HG03469 (cell line): ENCODE data around the gene IL6ST.
"Not testable (repeated sequence)": the region's sequence is repeated elsewhere in the genome, so short reads cannot be mapped to it uniquely, and the experiment has no call there.

Experiments
- ATAC-seq: cut with Tn5 transposase; IDR thresholded peaks from one replicate; pipeline ENCODE4 v1.9.1; 2021; ENCODE audit warnings: mild to moderate bottlenecking, moderate library complexity, moderate number of reproducible peaks; ENCODE audit not compliant: unreplicated experiment

The IL6ST gene

DNA sequence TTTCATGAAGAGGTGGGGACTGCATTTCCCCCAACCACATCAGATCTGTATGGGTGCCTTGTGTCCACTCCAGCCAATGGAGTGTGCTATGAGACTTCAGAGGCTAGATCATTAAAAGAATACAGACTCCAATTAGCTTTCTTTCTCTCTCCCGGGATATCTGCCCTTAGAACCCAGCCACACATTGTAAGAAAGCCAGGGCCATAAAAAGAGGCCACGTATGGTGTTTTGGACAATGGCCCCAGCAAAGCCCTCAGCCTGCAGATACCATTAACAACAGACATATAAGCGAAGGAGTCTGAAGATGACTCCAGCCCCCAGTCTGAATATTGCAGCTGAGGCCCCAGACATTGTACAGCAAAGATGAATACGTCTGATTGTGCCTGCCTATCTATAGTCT lies 21.5 kb downstream of the IL6ST start:
- no peak for ATAC-seq

DNA sequence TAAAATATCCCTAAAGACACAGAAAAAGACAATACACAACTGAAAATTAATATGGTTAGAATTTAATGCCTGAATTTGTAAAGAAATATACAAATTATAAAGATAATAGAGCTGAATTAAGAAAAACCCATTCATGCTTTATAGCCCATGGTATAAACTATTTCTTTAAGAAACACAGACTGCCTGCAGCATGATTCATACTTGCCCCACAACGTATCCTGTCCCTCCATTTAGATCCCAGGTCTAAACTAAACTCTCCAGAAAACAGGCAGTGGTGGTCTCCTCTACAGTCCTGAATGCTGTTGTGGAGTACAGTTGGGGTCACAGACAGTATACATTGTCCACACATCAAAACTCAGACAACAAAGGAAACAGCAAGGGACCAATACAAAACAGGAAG lies 24.8 kb downstream of the IL6ST start:
- no peak for ATAC-seq

DNA sequence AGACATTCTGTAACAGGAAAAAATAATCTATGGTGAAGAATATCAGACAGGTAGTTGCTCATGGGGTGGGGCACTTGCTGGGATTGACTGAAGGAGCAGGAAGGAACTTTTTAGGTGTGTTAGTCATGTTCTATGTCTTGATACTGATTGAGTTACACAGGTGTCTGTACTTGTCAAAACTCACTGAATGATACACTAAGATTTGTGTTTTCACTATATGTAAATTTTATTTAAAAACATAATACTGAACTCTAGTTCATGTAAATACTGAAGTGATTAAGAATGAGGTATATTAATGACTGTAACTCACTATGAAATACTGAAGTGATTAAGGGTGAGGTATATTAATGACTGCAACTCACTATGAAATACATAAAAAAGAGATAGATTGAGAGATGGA lies 28.5 kb downstream of the IL6ST start:
- ATAC-seq: no peak

DNA sequence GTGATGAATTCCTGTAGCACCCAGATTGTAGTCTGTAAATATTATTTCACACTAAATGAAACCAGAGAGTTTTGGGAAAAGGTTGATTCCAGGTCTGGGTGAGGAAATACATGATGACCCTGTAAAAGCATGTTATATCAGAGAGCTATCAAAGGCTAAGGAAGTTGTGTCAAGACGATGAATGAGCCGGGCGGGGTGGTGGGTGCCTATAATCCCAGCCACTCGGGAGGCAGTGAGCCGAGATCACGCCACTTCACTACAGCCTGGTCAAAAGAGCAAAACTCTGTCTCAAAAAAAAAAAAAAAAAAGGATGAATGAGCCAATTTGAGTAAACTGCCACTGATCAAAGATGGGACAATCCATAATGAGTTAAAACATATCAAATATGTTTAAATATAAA lies 29.2 kb downstream of the IL6ST start:
- ATAC-seq: no peak

DNA sequence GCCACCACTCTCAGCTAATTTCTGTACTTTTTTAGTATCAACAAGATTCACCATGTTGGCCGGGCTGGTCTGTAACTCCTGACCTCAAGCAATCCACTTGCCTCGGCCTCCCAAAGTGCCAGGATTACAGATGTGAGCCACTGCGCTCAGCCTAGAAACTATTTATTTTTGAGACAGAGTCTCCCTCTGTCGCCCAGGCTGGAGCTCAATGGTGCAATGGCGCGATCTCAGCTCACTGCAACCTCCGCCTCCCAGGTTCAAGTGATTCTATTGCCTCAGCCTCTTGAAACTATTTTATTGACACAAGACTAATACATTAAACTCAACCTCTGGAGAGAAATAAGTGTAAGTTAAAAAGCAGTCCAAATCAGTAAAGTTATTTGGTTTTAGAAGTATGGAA lies 34.0 kb downstream of the IL6ST start:
- no peak for ATAC-seq

DNA sequence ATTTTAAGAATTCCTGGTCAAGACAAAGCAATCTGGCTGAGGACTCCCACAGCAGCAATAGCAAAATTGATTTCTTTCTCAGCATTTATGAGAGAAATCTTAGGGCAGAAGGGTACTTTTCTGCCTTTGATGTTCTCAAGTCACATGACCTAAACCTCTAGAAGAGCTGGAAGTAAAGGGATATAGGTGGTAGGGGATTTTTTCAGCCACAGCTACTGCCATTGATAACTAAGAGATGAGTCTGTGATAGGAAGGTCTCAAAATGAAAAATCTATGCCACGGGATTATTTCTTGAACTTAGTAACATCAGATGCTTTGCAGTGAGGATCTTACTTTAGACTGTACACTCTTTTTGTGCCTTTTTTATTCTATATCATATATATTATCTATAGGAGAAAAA lies 35.6 kb downstream of the IL6ST start:
- ATAC-seq: no peak

DNA sequence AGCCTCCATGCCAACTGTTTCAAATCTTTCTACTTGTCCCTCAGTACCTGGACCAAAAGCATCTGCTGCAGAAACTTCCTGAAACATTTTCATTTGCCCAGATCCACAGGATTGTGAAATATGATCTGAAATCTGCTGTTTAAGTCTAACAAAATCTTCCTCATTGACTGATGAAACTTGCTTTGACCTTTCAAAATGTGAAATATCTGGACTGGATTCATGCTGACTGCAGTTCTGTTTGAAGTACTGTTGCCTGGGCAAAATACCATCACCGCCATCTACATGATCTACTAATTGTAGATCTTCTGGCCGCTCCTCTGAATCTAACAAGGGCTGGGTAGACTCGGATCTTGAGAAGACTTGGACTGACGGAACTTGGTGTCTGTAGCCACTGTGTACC lies 53.6 kb downstream of the IL6ST start:
- ATAC-seq: not testable (repeated sequence)

DNA sequence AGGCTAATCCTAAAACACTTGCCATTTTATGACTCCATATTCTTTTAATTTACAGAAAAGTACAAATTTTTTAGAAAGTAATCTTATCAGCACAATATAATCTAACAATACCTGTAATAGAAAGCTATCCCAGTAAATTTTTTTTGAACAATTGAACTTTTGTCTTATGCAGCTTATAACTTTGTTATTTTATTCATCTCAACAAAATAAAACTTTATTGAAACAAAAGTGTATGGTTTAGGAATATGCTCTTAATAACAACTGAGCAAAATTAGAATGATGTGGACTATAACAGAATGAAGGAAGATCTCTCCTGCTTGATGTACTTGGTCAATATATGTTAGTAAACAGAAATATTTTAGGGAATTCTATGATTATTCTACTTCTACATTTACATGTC lies 57.2 kb downstream of the IL6ST start:
- ATAC-seq: not testable (repeated sequence)

DNA sequence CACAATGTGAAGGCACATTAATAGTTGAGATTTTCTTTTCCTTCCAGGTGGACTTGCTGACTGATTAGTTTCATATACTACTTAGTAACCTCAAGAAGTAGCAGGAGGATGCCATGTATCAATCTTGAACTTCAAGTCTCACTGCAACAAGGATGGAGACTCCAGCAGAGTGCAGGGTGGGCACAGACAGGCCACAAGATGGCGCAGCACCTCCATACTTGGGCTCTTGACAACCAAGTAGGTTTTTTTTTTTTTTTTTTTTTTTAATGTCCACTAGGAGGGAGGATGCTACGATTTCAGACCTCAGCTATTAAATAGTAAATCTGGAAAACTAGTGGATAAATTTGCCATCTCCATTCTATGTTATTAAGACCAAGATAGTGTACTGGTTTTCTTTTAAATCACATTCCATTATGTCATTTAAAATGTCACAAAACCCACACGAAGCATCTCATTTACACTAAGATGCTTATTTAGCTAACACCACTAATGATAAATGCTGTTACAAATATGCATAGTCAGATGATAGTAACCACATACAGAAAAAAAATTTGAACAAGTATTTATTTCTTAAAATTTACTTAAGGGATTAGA lies 58.6 kb downstream of the IL6ST start:
- no peak for ATAC-seq

DNA sequence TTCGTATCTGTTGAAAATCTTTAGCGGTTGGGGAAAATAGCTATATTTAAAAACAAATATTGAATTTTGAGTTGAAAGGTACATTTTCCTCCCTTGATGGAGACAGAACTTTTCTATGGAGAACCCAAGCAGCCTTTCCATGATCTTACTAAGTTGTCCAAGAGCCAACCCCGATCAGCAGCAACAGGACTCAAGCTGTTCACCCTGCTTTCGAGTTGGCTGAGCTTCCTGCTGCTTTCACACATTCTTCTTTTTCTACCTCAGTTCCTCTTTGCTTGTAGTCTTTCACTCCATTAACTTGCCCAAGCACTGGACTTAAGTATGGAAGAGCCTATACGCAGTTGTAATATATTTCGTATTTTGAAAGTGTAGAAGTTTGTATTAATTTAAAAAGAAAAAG lies 59.4 kb downstream of the IL6ST start:
- no peak for ATAC-seq

DNA sequence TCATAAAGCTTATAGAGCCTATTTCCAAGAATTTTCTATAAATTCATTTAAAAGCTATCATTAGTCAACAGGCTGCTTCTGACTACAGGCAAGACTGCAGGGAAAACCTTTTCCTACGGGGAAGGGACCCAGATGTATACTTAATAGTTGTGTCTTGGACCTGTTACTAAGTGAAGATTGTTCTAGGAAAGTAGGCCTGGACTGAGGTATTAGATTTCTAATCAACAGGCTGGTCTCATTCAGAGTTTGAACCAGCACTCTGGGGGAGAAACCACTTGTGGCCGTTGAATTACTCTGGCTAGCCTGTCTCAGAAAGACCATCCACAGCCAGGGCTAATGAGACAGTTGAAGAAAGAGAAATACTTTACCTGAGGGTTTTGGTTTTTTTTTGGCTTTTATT lies 60.0 kb downstream of the IL6ST start:
- ATAC-seq: no peak

DNA sequence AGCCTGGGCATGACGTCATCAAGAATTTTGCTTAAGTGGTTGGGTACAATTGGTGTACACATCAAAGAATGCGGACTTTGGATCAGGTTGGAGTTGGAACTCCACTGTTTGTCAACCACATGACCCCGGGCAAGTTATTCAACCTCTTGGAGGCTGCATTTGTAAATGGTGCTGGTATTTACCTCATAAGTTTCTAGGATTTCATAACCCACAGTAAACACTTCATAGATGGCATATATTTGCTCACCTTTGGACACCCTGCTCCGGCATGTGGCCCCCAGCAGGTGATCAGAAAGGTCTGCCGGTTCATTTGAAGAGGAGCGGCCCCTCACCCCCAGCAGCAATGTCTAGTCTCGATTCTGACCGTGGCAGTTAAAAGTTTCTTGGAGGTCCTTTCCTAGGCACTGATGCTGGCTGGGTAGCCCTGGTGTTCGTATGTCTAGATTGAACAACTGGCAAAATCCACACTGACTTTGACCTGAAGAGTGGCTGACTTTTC lies 60.6 kb downstream of the IL6ST start:
- ATAC-seq: no peak

DNA sequence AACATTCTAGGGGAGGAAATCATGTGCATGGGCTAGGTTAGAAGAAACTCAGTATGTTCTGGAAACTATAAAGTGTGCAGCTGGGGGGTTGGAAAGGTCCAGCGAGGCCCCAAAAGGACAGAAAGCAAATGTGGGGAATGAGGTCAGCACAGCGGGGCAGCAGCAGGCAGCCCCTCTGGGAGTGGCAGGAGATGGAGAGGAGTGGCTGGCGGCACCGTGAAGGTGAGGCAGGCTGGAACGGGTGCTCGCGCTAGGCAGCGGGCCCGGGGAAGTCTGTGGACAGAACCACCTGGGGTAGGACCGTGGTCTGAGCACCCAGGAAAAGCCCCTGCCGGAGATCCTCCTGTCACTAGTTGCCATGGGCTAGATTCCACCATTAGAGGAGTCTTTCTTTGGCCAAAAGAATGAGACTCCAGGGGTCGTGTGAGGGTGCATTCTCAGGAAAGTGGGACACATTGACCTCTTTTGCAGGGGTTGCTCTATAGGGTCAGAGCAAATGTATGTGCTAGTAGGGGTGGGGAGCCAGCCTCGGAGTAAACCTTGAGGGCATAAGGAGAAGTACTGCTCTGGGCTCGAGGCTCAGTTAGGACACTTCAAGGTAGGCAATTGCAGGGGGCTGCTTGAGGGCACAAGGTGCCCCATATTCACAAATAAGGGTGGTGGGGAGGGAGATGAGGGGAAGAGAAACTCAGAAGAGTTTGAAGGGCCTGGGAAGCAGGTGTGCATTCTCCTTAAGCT lies 61.2 kb downstream of the IL6ST start:
- ATAC-seq: no peak

DNA sequence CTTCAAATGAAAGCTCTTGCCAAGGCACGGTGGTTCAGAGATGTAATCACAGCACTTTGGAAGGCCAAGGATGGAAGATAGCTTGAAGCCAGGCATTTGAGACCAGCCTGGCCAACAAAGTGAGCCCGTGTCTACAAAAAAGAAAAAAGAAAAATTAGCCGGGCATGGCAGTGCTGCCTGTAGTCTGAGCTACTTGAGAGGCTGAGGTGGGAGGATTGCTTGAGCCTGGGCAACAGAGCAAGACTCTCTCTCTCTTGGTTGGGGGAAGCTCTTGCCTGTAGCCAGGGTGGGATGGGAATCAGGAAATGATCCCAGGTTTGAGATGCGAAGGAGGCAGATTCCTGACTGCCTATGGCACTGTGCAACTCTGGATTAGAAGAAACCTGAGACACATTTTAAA lies 62.1 kb downstream of the IL6ST start:
- no peak for ATAC-seq

DNA sequence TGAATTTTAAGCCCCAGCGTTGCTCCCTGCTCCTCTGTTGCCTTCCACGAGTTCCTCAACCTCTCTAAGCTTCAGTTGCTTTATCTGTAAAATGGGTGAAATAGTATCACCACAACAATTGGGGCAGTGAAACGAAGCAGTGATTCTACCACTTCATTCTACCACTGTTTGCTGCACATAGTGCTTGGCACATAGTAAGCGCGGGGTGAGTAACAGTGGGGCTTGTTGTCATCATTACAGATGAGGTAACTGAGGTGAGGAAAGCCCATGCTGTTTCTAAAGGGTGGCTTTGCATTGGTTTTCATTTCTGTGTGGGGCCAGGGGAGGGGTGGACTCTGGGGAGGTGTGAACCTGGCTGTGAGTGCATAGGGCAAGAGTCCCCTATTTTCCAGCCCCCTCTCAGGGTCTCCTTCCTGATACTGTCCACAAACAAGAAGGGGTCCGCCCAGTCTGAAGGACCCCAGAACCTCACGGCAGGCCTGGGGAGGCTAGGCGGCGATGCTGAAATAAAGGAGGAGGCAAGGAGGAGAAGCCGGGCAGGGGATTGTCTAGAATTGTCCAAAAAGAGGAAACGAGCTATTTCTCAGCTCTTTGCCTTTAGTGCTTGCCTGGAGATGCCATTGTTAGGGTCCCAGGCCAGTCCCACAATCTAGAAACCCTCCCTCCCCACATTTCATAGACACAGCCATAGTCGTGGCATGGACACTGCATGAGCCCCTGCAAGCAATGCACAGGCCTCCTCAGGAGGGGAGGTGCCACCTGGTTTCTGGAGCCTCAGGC lies 65.6 kb downstream of the IL6ST start:
- ATAC-seq: no peak

DNA sequence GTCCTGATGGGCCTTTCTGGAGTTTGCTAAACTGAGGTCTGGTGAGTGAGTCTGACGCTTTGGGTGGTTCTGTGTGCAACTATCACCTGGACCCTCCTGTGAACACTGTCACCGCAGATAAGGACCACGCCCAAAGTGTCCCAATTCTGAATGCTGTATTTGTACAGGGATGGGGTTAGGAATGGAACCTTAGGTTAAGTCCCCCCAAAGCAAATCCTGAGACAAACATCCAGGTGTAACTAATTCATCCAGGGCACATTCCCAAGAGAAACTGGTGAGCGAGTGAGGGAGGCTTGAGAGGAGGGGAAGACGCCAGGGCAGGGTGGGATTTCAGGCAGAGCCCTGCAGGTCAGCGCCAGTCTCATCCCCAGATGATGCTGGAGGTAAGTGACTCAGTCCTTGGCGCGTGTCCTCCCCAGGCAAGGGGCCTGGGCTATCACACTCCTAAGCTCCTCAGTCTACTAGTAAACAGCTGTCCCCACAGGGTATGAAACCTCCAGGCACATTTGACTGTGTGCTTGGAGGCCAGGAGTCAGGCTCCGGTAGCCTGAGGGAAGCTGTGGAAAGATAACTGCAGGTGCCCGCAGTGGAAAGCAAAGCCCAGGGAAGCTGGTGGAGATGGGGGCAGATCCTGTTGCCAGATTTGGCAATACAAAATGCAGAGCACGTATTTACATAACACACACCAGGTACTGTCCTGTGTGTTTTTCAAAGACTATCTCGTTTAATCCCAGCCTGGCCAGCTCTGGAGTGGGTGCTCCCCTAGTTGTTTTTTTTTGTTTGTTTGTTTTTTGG lies 66.7 kb downstream of the IL6ST start:
- ATAC-seq: no peak

DNA sequence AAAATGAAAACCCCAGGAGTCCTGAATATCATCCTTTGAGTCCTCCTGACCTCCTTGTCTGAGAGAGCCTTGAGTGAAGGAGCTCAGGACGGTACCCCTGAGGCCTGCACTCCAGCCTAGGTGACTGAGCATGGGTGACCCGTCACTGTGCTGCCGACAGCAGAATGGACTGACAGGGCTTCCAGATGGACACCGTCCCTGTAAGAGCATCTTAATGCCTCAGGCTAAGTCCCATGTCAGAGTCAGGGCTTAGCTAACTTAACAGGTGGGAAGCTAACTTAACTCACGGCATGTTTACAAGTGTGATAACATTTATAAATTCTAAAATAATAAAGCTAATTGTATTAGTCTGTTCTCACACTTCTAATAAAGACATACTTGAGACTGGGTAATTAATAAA lies 68.3 kb downstream of the IL6ST start:
- no peak for ATAC-seq

DNA sequence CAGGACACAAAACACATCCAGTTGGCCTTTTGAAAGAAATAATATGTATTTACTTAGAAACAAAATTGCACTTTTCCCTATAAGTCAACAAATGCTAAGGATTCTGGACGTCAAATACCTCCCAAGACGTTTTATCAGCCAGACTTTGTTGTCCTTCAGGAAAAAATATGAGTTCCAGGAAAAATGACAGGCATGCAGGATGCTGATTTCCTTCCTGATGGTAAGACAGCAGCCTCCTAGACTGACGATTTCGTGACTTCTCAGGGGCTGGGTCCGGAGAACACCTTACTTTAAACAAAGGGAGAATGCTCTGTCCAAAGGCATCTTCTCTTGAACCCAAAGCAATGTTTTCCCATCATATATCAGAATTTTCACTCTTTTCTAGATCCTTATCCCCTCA lies 69.1 kb downstream of the IL6ST start:
- no peak for ATAC-seq

DNA sequence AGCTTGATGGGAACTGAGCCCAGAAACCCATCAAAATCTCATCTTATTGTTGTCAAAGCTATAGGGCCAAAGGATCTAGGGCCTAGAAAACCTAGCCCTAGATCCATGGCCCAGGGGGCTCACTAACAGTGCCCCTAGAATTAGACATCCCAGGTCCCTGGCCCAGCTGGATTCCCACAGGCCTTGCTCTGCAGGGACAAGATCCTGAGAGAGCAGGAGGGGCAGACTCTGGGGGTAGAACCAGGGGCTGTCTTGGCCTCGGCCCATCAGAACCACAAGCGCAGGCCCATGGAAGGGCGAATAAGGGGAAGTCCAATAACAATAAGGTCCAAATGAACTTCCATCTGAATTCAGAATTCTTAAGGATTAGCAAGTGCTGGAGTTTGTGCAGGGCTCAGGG lies 69.6 kb downstream of the IL6ST start:
- no peak for ATAC-seq

DNA sequence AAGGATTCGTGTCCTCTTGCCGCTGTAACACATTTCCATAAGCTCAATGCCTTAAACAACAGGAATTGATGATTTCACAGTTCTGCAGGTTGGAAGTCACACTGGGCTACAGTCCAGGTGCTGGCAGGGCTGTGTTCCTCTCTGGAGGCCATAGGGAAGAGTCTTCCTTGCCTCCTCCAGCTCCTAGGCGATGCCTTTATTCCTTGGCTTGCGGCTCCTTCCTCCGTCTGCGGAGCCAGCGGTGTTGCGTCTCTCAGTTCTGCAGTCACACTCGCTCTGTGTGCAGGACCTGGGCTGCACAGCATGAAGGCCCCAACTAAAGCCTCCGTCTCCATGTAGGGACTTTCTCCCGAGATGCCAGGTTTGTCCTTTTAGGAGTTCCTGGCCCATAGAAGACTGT lies 70.0 kb downstream of the IL6ST start:
- ATAC-seq: no peak

DNA sequence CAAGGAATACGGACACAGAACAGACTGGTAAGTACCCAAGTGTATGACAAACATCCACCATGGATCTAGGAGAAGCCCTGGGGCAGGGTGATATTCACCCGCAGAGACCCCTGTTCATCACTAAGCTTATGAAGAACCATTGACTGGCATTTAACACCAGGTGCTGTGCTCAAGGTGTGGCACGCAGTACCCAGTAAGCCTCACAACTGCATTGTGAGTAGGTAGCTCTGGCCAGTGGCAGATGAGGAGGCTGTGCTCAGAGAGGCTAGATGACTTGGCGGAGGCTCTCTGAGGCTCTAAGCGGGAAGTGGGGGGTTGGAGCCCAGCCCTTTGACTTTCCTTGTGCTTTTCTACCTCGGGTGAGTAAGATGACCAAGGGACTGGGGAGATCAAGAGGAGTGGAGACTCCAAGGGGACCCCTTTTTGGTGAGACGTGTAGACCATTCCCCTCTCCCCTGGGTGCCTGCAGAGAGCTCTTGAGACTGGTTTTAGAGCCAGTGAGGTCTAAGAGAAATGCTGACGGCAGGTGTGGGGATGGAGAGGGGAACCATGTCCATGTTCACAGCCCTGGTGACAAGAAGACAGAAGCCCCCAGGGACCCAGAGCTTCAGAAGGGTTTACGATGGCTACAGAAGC lies 70.8 kb downstream of the IL6ST start:
- no peak for ATAC-seq
